CD4-positive, alpha-beta memory T cell (primary cell): Measurements from ENCODE around the gene RPL22. TPM values are rescaled to one million over a fixed set of nuclear protein-coding genes. Genes with fewer than 3 reads are reported as not detected.

ENCODE experiments used
- CTCF ChIA-PET: fragments of 350-600 bp; sonication (Branson Sonifier 250); formaldehyde crosslinking; loops from one replicate; lab custom pipeline; 2021; ENCODE audit warnings: inconsistent platforms; ENCODE audit not compliant: partially characterized antibody; lab: Charles Lee
- POLR2A ChIA-PET: fragments of 350-600 bp; sonication (Branson Sonifier 250); formaldehyde crosslinking; loops from one replicate; lab custom pipeline; 2021; ENCODE audit not compliant: partially characterized antibody; lab: Charles Lee
- DNase-seq, 5 donors: peaks; one replicate each; pipeline versions ENCODE4 v3.0.0 to v3.0.0-alpha.2; 2020 to 2022; ENCODE audit warnings: mixed read lengths in 1 of 5
- H3K27ac ChIP-seq: one replicate; pipeline ENCODE4 v1.7.0; 2013; ENCODE audit warnings: low read depth, low read length
- H3K27me3 ChIP-seq: 2 replicates; pipeline ENCODE4 v1.7.0; 2013; ENCODE audit warnings: mild to moderate bottlenecking, low read length, moderate library complexity; ENCODE audit not compliant: insufficient read depth
- H3K36me3 ChIP-seq: 2 replicates; pipeline ENCODE4 v1.7.0; 2013; ENCODE audit warnings: mild to moderate bottlenecking, low read length, moderate library complexity; ENCODE audit not compliant: insufficient read depth
- H3K4me1 ChIP-seq: 2 replicates; pipeline ENCODE4 v1.7.0; 2013; ENCODE audit warnings: mild to moderate bottlenecking, low read length, moderate library complexity; ENCODE audit not compliant: insufficient read depth
- H3K4me3 ChIP-seq, 2 donors: one replicate each; pipeline ENCODE4 v1.7.0; 2013; ENCODE audit warnings: low read length in 2 of 2, mild to moderate bottlenecking in 1 of 2
- H3K9me3 ChIP-seq, 2 donors: one replicate each; pipeline ENCODE4 v1.7.0; 2013; ENCODE audit warnings: low read length in 2 of 2, control low read depth in 1 of 2; ENCODE audit not compliant: control insufficient read depth in 1 of 2
- H3K27ac Mint-ChIP-seq, 7 donors: one replicate each; pipeline ENCODE4 v1.8.0; 2020 to 2021; ENCODE audit warnings: mixed read lengths in 7 of 7, mild to moderate bottlenecking in 6 of 7, inconsistent platforms in 3 of 7, moderate library complexity in 3 of 7
- H3K27me3 Mint-ChIP-seq, 2 donors: one replicate each; pipeline ENCODE4 v1.8.0; 2020 to 2021; ENCODE audit warnings: mixed read lengths in 2 of 2
- H3K36me3 Mint-ChIP-seq, 2 donors: one replicate each; pipeline ENCODE4 v1.8.0; 2020 to 2021; ENCODE audit warnings: mixed read lengths in 2 of 2, inconsistent platforms in 1 of 2, mild to moderate bottlenecking in 1 of 2
- H3K4me1 Mint-ChIP-seq, 4 donors: one replicate each; pipeline ENCODE4 v1.8.0; 2020 to 2021; ENCODE audit warnings: mixed read lengths in 4 of 4, mild to moderate bottlenecking in 1 of 4
- H3K4me3 Mint-ChIP-seq, 8 donors: one replicate each; pipeline ENCODE4 v1.8.0; 2020 to 2021; ENCODE audit warnings: mixed read lengths in 8 of 8, mild to moderate bottlenecking in 7 of 8, moderate library complexity in 6 of 8, inconsistent platforms in 3 of 8
- H3K9me3 Mint-ChIP-seq, 8 donors: one replicate each; pipeline ENCODE4 v1.8.0; 2020 to 2021; ENCODE audit warnings: mixed read lengths in 8 of 8, mild to moderate bottlenecking in 5 of 8, inconsistent platforms in 3 of 8, moderate library complexity in 1 of 8
- intact Hi-C: fragments of 100-400 bp; cut with micrococcal nuclease; formaldehyde crosslinking; loops from one replicate; pipeline ENCODE4 v1.15.1; 2023
- polyA plus RNA-seq, 2 donors: library from polyadenylated mRNA; unstranded; fragments of 300-500 nt; fragmentation: Illumina TruSeq; gene quantifications; one replicate each; pipeline ENCODE4 v1.2.3, GENCODE V29; 2021
- total RNA-seq, 2 experiments: library from RNA; stranded (reverse); gene quantifications; one replicate each; pipeline ENCODE4 v1.2.3, GENCODE V29; 2021

The RPL22 gene
- total and polyA plus RNA-seq, 4 experiments from 2014 or later = 215 to 503 (median 375) TPM

DNA sequence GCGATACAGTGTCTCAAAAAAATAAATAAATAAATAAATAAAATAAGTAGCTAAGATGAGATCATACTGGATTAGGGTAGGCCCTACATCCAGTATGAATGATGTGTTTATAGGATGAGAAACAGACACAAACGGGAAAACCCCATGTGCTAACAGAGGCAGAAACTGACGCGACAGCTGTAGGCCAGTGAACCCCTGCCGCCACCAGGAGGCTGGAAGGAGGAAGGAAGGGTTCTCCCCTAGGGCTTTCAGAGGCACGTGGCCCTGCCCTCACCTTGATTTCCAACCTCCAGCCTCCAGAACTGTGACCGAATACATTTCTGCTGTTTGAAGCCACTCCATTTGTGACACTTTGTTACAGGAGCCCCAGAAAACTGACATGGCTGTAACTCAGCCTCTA, 57.8 kb downstream of the RPL22 start:
- H3K36me3 Mint-ChIP-seq = no peaks in the 10 kb centered on the region
- no peaks in the 10 kb centered on the region for H3K27me3 ChIP-seq
- ChIA-PET CTCF (no interaction called here), POLR2A (no interaction called here)
- no peaks in the 10 kb centered on the region for H3K4me1 Mint-ChIP-seq
- H3K4me3 ChIP-seq = no peak overlapping the region
- intact Hi-C loops = no loop called here
- H3K9me3 Mint-ChIP-seq = no peaks in the 10 kb centered on the region
- no peak overlapping the region for H3K27ac Mint-ChIP-seq
- H3K9me3 ChIP-seq = no peaks in the 10 kb centered on the region
- H3K36me3 ChIP-seq = no peaks in the 10 kb centered on the region
- peaks cover 0 to 2% of the 10 kb centered on the region in 2 donors for H3K27me3 Mint-ChIP-seq
- DNase-seq = no peak
- H3K27ac ChIP-seq = no peak overlapping the region
- H3K4me3 Mint-ChIP-seq = no peak overlapping the region
- no peaks in the 10 kb centered on the region for H3K4me1 ChIP-seq

DNA sequence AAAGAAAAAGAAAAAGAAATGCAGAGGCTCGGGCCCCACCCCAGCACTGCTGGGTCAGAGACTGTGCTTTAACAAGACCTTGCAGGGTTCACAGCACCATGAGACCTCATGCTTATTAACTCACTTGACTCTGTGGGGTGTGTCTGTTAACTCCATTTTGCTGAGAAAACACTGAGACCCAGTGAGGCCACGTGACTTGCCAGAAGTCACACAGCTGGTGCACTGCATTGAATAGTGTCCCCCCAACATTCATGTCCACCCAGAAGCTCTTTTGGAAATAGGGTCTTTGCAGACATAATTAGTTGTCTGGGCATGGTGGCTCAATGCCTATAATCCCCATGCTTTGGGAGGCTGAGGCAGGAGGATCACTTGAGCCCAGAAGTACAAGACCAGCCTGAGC, 59.0 kb downstream of the RPL22 start:
- Histone ChIP-seq H3K4me3 (no peak overlapping the region), H3K27me3 (no peaks in the 10 kb centered on the region), H3K9me3 (no peaks in the 10 kb centered on the region), H3K27ac (no peak overlapping the region), H3K36me3 (no peaks in the 10 kb centered on the region), H3K4me1 (no peaks in the 10 kb centered on the region)
- Mint-ChIP-seq H3K4me3 (no peak overlapping the region), H3K4me1 (no peaks in the 10 kb centered on the region), H3K27me3 (peaks cover 0 to 2% of the 10 kb centered on the region in 2 donors), H3K9me3 (no peaks in the 10 kb centered on the region), H3K36me3 (no peaks in the 10 kb centered on the region), H3K27ac (no peak overlapping the region)
- intact Hi-C loops = no loop called here
- DNase-seq = no peak
- POLR2A ChIA-PET = no interaction called here
- CTCF ChIA-PET = no interaction called here

GRCh38 chr1:6137758-6138157, 61.6 kb downstream of the RPL22 start:
- H3K4me1 ChIP-seq = no peaks in the 10 kb centered on the region
- H3K9me3 Mint-ChIP-seq = peaks cover 0 to under 1% (median 0%) of the 10 kb centered on the region in 8 donors
- H3K27me3 Mint-ChIP-seq = peaks cover 0 to 2% of the 10 kb centered on the region in 2 donors
- H3K36me3 ChIP-seq = no peaks in the 10 kb centered on the region
- no peak overlapping the region for H3K27ac Mint-ChIP-seq
- H3K4me3 Mint-ChIP-seq = no peak overlapping the region
- intact Hi-C loops = no loop called here
- no peaks in the 10 kb centered on the region for H3K36me3 Mint-ChIP-seq
- no peak for DNase-seq
- no peaks in the 10 kb centered on the region for H3K27me3 ChIP-seq
- no peak overlapping the region for H3K4me3 ChIP-seq
- no peak overlapping the region for H3K27ac ChIP-seq
- ChIA-PET POLR2A (no interaction called here), CTCF (no interaction called here)
- no peaks in the 10 kb centered on the region for H3K9me3 ChIP-seq
- no peaks in the 10 kb centered on the region for H3K4me1 Mint-ChIP-seq

- Mint-ChIP-seq H3K36me3 (no peaks in the 10 kb centered on the region), H3K27me3 (peaks cover 0 to 2% of the 10 kb centered on the region in 2 donors), H3K9me3 (peaks cover 0 to 10% (median 4%) of the 10 kb centered on the region in 8 donors), H3K4me1 (no peaks in the 10 kb centered on the region), H3K4me3 (no peak overlapping the region), H3K27ac (no peak overlapping the region)
- no peaks in the 10 kb centered on the region for H3K4me1 ChIP-seq
- POLR2A ChIA-PET = no interaction called here
- H3K9me3 ChIP-seq = no peaks in the 10 kb centered on the region
- intact Hi-C loops = no loop called here
- DNase-seq = no peak
- H3K27ac ChIP-seq = no peak overlapping the region
- H3K36me3 ChIP-seq = no peaks in the 10 kb centered on the region
- H3K27me3 ChIP-seq = no peaks in the 10 kb centered on the region
- H3K4me3 ChIP-seq = no peak overlapping the region
- CTCF ChIA-PET = no interaction called here
Observed at GRCh38 chr1:6136516-6137220, 62.7 kb downstream of the RPL22 start.

Other genes with a start within 250 kb of the RPL22 start
- 1 to 10 TPM; 7.6 to 9.6 TPM for gene NPHP4, start 207.2 kb downstream of the RPL22 start, total RNA-seq
- 1 to 10 TPM; 1.0 to 1.1 TPM for gene NPHP4, start 207.2 kb downstream of the RPL22 start, polyA plus RNA-seq
- 100 to 1,000 TPM; 188 to 197 TPM for gene KCNAB2, start 153.7 kb downstream of the RPL22 start, total RNA-seq
- 10 to 100 TPM; 20.9 to 53.6 TPM for gene KCNAB2, start 153.7 kb downstream of the RPL22 start, polyA plus RNA-seq
- gene CHD5, start 19.3 kb downstream of the RPL22 start, total RNA-seq = under 1 TPM; 0.06 to 0.17 TPM
- not detected for gene CHD5, start 19.3 kb downstream of the RPL22 start, polyA plus RNA-seq
- 1 to 10 TPM; 8.7 to 9.4 TPM for gene RNF207, start 6.5 kb upstream of the RPL22 start, total RNA-seq
- gene RNF207, start 6.5 kb upstream of the RPL22 start, polyA plus RNA-seq = 1 to 10 TPM; 1.7 to 2.0 TPM
- gene ICMT, start 36.4 kb upstream of the RPL22 start, total RNA-seq = 10 to 100 TPM; 19.6 to 23.1 TPM
- 10 to 100 TPM; 16.1 to 21.3 TPM for gene ICMT, start 36.4 kb upstream of the RPL22 start, polyA plus RNA-seq
- gene HES3, start 44.6 kb upstream of the RPL22 start, total RNA-seq = not detected
- gene HES3, start 44.6 kb upstream of the RPL22 start, polyA plus RNA-seq = not detected
- under 1 TPM; 0.32 to 0.33 TPM for gene GPR153, start 61.5 kb upstream of the RPL22 start, total RNA-seq
- not detected for gene GPR153, start 61.5 kb upstream of the RPL22 start, polyA plus RNA-seq
- gene ACOT7, start 194.2 kb upstream of the RPL22 start, total RNA-seq = 1 to 10 TPM; 2.7 to 3.1 TPM
- 1 to 10 TPM; 6.5 to 7.4 TPM for gene ACOT7, start 194.2 kb upstream of the RPL22 start, polyA plus RNA-seq
- not detected for gene HES2, start 220.3 kb upstream of the RPL22 start, total RNA-seq
- gene HES2, start 220.3 kb upstream of the RPL22 start, polyA plus RNA-seq = not detected
- gene ESPN, start 225.2 kb upstream of the RPL22 start, total RNA-seq = 10 to 100 TPM; 10.9 to 13.5 TPM
- 1 to 10 TPM in 1 of 2 donors, under 1 TPM in 1; 0.48 to 1.8 TPM for gene ESPN, start 225.2 kb upstream of the RPL22 start, polyA plus RNA-seq